ENCODE measurements around the gene CCNI. TPM values are rescaled to one million over a fixed set of nuclear protein-coding genes. Genes with fewer than 3 reads are reported as not detected.
"Not testable (repeated sequence)": the region's sequence is repeated elsewhere in the genome, so short reads cannot be mapped to it uniquely, and the experiment has no call there.

Gene CCNI
- total and polyA plus RNA-seq, 5 donors from 2014 or later: 359 to 431 (median 404) TPM

GRCh38 chr4:77094496-77094895 lies 18.7 kb upstream of the CCNI start:
- DNase-seq: no peak
- H3K4me1 Mint-ChIP-seq: peaks cover 9 to 14% (median 12%) of the 10 kb centered on the region in 4 donors
- H3K27me3 Mint-ChIP-seq: no peaks in the 10 kb centered on the region
- Histone ChIP-seq H3K27me3 (ENCODE audit: control insufficient read depth, insufficient read depth, low read length) (no peaks in the 10 kb centered on the region), H3K36me3 (ENCODE audit: control insufficient read depth, insufficient read depth, low read length) (no peaks in the 10 kb centered on the region), H3K9me3 (ENCODE audit: control insufficient read depth in 2 of 2, low read length in 2 of 2) (no peaks in the 10 kb centered on the region), H3K4me1 (ENCODE audit: control insufficient read depth, insufficient read depth, low read length, poor library complexity, severe bottlenecking) (peaks cover 6% of the 10 kb centered on the region), H3K4me3 (ENCODE audit: low read depth, low read length) (no peak overlapping the region), H3K27ac (ENCODE audit: insufficient read depth, low read length, poor library complexity, severe bottlenecking) (no peak overlapping the region)
- H3K27ac Mint-ChIP-seq: no peak overlapping the region
- ATAC-seq (ENCODE audit: low read depth in 2 of 2): no peak
- H3K4me3 Mint-ChIP-seq: no peak overlapping the region
- H3K9me3 Mint-ChIP-seq: no peaks in the 10 kb centered on the region
- no peaks in the 10 kb centered on the region for H3K36me3 Mint-ChIP-seq

- ATAC-seq (ENCODE audit: low read depth in 2 of 2): no peak
- Mint-ChIP-seq H3K27me3 (no peaks in the 10 kb centered on the region), H3K36me3 (no peaks in the 10 kb centered on the region), H3K4me3 (no peak overlapping the region), H3K9me3 (no peaks in the 10 kb centered on the region), H3K27ac (no peak overlapping the region), H3K4me1 (peaks cover 11 to 14% (median 12%) of the 10 kb centered on the region in 4 donors)
- no peak overlapping the region for H3K27ac ChIP-seq (ENCODE audit: insufficient read depth, low read length, poor library complexity, severe bottlenecking)
- no peaks in the 10 kb centered on the region for H3K9me3 ChIP-seq (ENCODE audit: control insufficient read depth in 2 of 2, low read length in 2 of 2)
- no peaks in the 10 kb centered on the region for H3K36me3 ChIP-seq (ENCODE audit: control insufficient read depth, insufficient read depth, low read length)
- no peak for DNase-seq
- no peaks in the 10 kb centered on the region for H3K27me3 ChIP-seq (ENCODE audit: control insufficient read depth, insufficient read depth, low read length)
- peaks cover 6% of the 10 kb centered on the region for H3K4me1 ChIP-seq (ENCODE audit: control insufficient read depth, insufficient read depth, low read length, poor library complexity, severe bottlenecking)
- no peak overlapping the region for H3K4me3 ChIP-seq (ENCODE audit: low read depth, low read length)
Observed at GRCh38 chr4:77093401-77093800, 17.6 kb upstream of the CCNI start.

GRCh38 chr4:77092975-77093374 lies 17.2 kb upstream of the CCNI start:
- H3K27ac ChIP-seq (ENCODE audit: insufficient read depth, low read length, poor library complexity, severe bottlenecking): no peak overlapping the region
- peaks cover 11 to 13% (median 12%) of the 10 kb centered on the region in 4 donors for H3K4me1 Mint-ChIP-seq
- ATAC-seq (ENCODE audit: low read depth in 2 of 2) (no peak), DNase-seq (no peak)
- no peak overlapping the region for H3K4me3 Mint-ChIP-seq
- peaks cover 6% of the 10 kb centered on the region for H3K4me1 ChIP-seq (ENCODE audit: control insufficient read depth, insufficient read depth, low read length, poor library complexity, severe bottlenecking)
- no peaks in the 10 kb centered on the region for H3K9me3 Mint-ChIP-seq
- H3K36me3 Mint-ChIP-seq: no peaks in the 10 kb centered on the region
- H3K27ac Mint-ChIP-seq: no peak overlapping the region
- no peaks in the 10 kb centered on the region for H3K36me3 ChIP-seq (ENCODE audit: control insufficient read depth, insufficient read depth, low read length)
- no peaks in the 10 kb centered on the region for H3K27me3 Mint-ChIP-seq
- H3K27me3 ChIP-seq (ENCODE audit: control insufficient read depth, insufficient read depth, low read length): no peaks in the 10 kb centered on the region
- H3K9me3 ChIP-seq (ENCODE audit: control insufficient read depth in 2 of 2, low read length in 2 of 2): no peaks in the 10 kb centered on the region
- H3K4me3 ChIP-seq (ENCODE audit: low read depth, low read length): no peak overlapping the region

- no peak for ATAC-seq (ENCODE audit: low read depth in 2 of 2)
- no peaks in the 10 kb centered on the region for H3K9me3 ChIP-seq (ENCODE audit: control insufficient read depth in 2 of 2, low read length in 2 of 2)
- no peaks in the 10 kb centered on the region for H3K27me3 ChIP-seq (ENCODE audit: control insufficient read depth, insufficient read depth, low read length)
- no peaks in the 10 kb centered on the region for H3K4me1 ChIP-seq (ENCODE audit: control insufficient read depth, insufficient read depth, low read length, poor library complexity, severe bottlenecking)
- no peak overlapping the region for H3K4me3 Mint-ChIP-seq
- no peaks in the 10 kb centered on the region for H3K36me3 ChIP-seq (ENCODE audit: control insufficient read depth, insufficient read depth, low read length)
- H3K27me3 Mint-ChIP-seq: no peaks in the 10 kb centered on the region
- DNase-seq: no peak
- H3K27ac ChIP-seq (ENCODE audit: insufficient read depth, low read length, poor library complexity, severe bottlenecking): no peak overlapping the region
- no peak overlapping the region for H3K4me3 ChIP-seq (ENCODE audit: low read depth, low read length)
- H3K36me3 Mint-ChIP-seq: peaks cover 3% of the 10 kb centered on the region
- H3K4me1 Mint-ChIP-seq: peaks cover 5 to 9% (median 6%) of the 10 kb centered on the region in 4 donors
- H3K9me3 Mint-ChIP-seq: no peaks in the 10 kb centered on the region
- H3K27ac Mint-ChIP-seq: no peak overlapping the region
Observed at GRCh38 chr4:77089866-77090265, 14.1 kb upstream of the CCNI start.

- H3K27me3 ChIP-seq (ENCODE audit: control insufficient read depth, insufficient read depth, low read length); DNase-seq; H3K27ac Mint-ChIP-seq; H3K9me3 Mint-ChIP-seq; H3K4me3 ChIP-seq (ENCODE audit: low read depth, low read length); H3K27me3 Mint-ChIP-seq; H3K27ac ChIP-seq (ENCODE audit: insufficient read depth, low read length, poor library complexity, severe bottlenecking); H3K9me3 ChIP-seq (ENCODE audit: control insufficient read depth in 2 of 2, low read length in 2 of 2); H3K4me1 Mint-ChIP-seq; H3K4me3 Mint-ChIP-seq; ATAC-seq (ENCODE audit: low read depth in 2 of 2); H3K4me1 ChIP-seq (ENCODE audit: control insufficient read depth, insufficient read depth, low read length, poor library complexity, severe bottlenecking); H3K36me3 ChIP-seq (ENCODE audit: control insufficient read depth, insufficient read depth, low read length); H3K36me3 Mint-ChIP-seq: not testable (repeated sequence)
Observed at GRCh38 chr4:77087027-77087426, 11.2 kb upstream of the CCNI start.

GRCh38 chr4:77084019-77084639 lies 8.3 kb upstream of the CCNI start:
- peaks cover 8 to 21% (median 15%) of the 10 kb centered on the region in 4 donors for H3K4me1 Mint-ChIP-seq
- H3K27me3 Mint-ChIP-seq: no peaks in the 10 kb centered on the region
- no peak overlapping the region for H3K27ac Mint-ChIP-seq
- Histone ChIP-seq H3K27me3 (ENCODE audit: control insufficient read depth, insufficient read depth, low read length) (no peaks in the 10 kb centered on the region), H3K27ac (ENCODE audit: insufficient read depth, low read length, poor library complexity, severe bottlenecking) (no peak overlapping the region), H3K36me3 (ENCODE audit: control insufficient read depth, insufficient read depth, low read length) (no peaks in the 10 kb centered on the region), H3K9me3 (ENCODE audit: control insufficient read depth in 2 of 2, low read length in 2 of 2) (no peaks in the 10 kb centered on the region), H3K4me3 (ENCODE audit: low read depth, low read length) (no peak overlapping the region), H3K4me1 (ENCODE audit: control insufficient read depth, insufficient read depth, low read length, poor library complexity, severe bottlenecking) (peaks cover under 1% of the 10 kb centered on the region)
- DNase-seq: no peak
- peaks cover 20% of the 10 kb centered on the region for H3K36me3 Mint-ChIP-seq
- H3K4me3 Mint-ChIP-seq: no peak overlapping the region
- ATAC-seq (ENCODE audit: low read depth in 2 of 2): no peak
- H3K9me3 Mint-ChIP-seq: no peaks in the 10 kb centered on the region

- no peaks in the 10 kb centered on the region for H3K36me3 ChIP-seq (ENCODE audit: control insufficient read depth, insufficient read depth, low read length)
- peak overlapping the region in 1 of 3 donors; percentile 52 for H3K27ac Mint-ChIP-seq
- H3K4me1 ChIP-seq (ENCODE audit: control insufficient read depth, insufficient read depth, low read length, poor library complexity, severe bottlenecking): peaks cover 11% of the 10 kb centered on the region
- H3K4me1 Mint-ChIP-seq: peaks cover 10 to 27% (median 17%) of the 10 kb centered on the region in 4 donors
- H3K9me3 ChIP-seq (ENCODE audit: control insufficient read depth in 2 of 2, low read length in 2 of 2): no peaks in the 10 kb centered on the region
- DNase-seq: no peak
- peaks cover 20% of the 10 kb centered on the region for H3K36me3 Mint-ChIP-seq
- no peaks in the 10 kb centered on the region for H3K27me3 Mint-ChIP-seq
- no peak overlapping the region for H3K27ac ChIP-seq (ENCODE audit: insufficient read depth, low read length, poor library complexity, severe bottlenecking)
- ATAC-seq (ENCODE audit: low read depth in 2 of 2): no peak
- peak overlapping the region in 1 of 4 donors; percentile 32 for H3K4me3 Mint-ChIP-seq
- no peaks in the 10 kb centered on the region for H3K9me3 Mint-ChIP-seq
- H3K27me3 ChIP-seq (ENCODE audit: control insufficient read depth, insufficient read depth, low read length): no peaks in the 10 kb centered on the region
- H3K4me3 ChIP-seq (ENCODE audit: low read depth, low read length): no peak overlapping the region
Observed at GRCh38 chr4:77082886-77083608, 7.3 kb upstream of the CCNI start.

GRCh38 chr4:77080806-77081205 lies 5.0 kb upstream of the CCNI start:
- H3K4me3 Mint-ChIP-seq: peak overlapping the region in 2 of 4 donors; percentile 29 to 66
- not testable (repeated sequence) for DNase-seq; H3K27ac ChIP-seq (ENCODE audit: insufficient read depth, low read length, poor library complexity, severe bottlenecking)

More at GRCh38 chr4:77080806-77081205, 5.0 kb upstream of the CCNI start:
- H3K4me3 ChIP-seq (ENCODE audit: low read depth, low read length); H3K27me3 Mint-ChIP-seq; H3K9me3 ChIP-seq (ENCODE audit: control insufficient read depth in 2 of 2, low read length in 2 of 2); ATAC-seq (ENCODE audit: low read depth in 2 of 2); H3K9me3 Mint-ChIP-seq; H3K27me3 ChIP-seq (ENCODE audit: control insufficient read depth, insufficient read depth, low read length); H3K36me3 ChIP-seq (ENCODE audit: control insufficient read depth, insufficient read depth, low read length): not testable (repeated sequence)
- peaks cover 20% of the 10 kb centered on the region for H3K36me3 Mint-ChIP-seq
- H3K4me1 Mint-ChIP-seq: peaks cover 20 to 43% (median 31%) of the 10 kb centered on the region in 4 donors
- peaks cover 32% of the 10 kb centered on the region for H3K4me1 ChIP-seq (ENCODE audit: control insufficient read depth, insufficient read depth, low read length, poor library complexity, severe bottlenecking)
- peak overlapping the region in 2 of 3 donors; percentile 59 to 61 for H3K27ac Mint-ChIP-seq

All from CD4-positive, CD25-positive, alpha-beta regulatory T cell (primary cell).